NB4 (cell line): ENCODE measurements around the gene USP21.

Source experiments
- CTCF ChIP-seq: IDR thresholded peaks from one replicate; pipeline ENCODE4 v1.5.1; 2012; ENCODE audit warnings: low read depth, low read length
- MAX ChIP-seq: IDR thresholded peaks from 2 replicates; pipeline ENCODE4 v1.6.1; 2011; ENCODE audit warnings: low read depth, low read length
- POLR2A ChIP-seq: IDR thresholded peaks from 2 replicates; pipeline ENCODE4 v1.6.1; 2011; ENCODE audit warnings: mild to moderate bottlenecking; ENCODE audit not compliant: insufficient read length; ENCODE audit errors: extremely low read depth

- TF ChIP-seq POLR2A (no peak), CTCF (no peak), MAX (no peak)
Measured at GRCh38 chr1:161185732-161186311, 26.5 kb downstream of the USP21 start.
